Measurements from ENCODE around the gene HTD2.
"Not testable (repeated sequence)": the region's sequence is repeated elsewhere in the genome, so short reads cannot be mapped to it uniquely, and the experiment has no call there.

HTD2 gene

GRCh38 chr3:58305882-58306711, at the start of gene HTD2, which contains the start of gene RPP14:
HTD2 (plus strand) TSS chr3:58306520; CDS start chr3:58317614, 11,094 bp downstream.
RPP14 (plus strand) TSS chr3:58306245; CDS start chr3:58310330, 4,085 bp downstream.
- peak; percentile 99 for DNase-seq

GRCh38 chr3:58258392-58259055, 47.8 kb upstream of the HTD2 start:
- no peak for DNase-seq

GRCh38 chr3:58260261-58260731, 46.0 kb upstream of the HTD2 start:
- no peak for DNase-seq

GRCh38 chr3:58260733-58261132, 45.6 kb upstream of the HTD2 start:
- DNase-seq, result no peak

GRCh38 chr3:58261954-58262666, 44.2 kb upstream of the HTD2 start:
- DNase-seq, result no peak

GRCh38 chr3:58266577-58266976, 39.7 kb upstream of the HTD2 start:
- no peak for DNase-seq

GRCh38 chr3:58267543-58267942, 38.8 kb upstream of the HTD2 start:
- not testable (repeated sequence) for DNase-seq

- DNase-seq, result no peak
These were observed 37.0 kb upstream of the HTD2 start for GRCh38 chr3:58269356-58269755.

- DNase-seq, result no peak
These were observed 35.8 kb upstream of the HTD2 start for GRCh38 chr3:58270485-58270884.

- DNase-seq, result no peak
These were observed 34.3 kb upstream of the HTD2 start for GRCh38 chr3:58271901-58272501.

- no peak for DNase-seq
These were observed 33.4 kb upstream of the HTD2 start for GRCh38 chr3:58272891-58273290.

- not testable (repeated sequence) for DNase-seq
These were observed 33.0 kb upstream of the HTD2 start for GRCh38 chr3:58273362-58273761.

- no peak for DNase-seq
These were observed 32.2 kb upstream of the HTD2 start for GRCh38 chr3:58274027-58274614.

- no peak for DNase-seq
These were observed 25.3 kb upstream of the HTD2 start for GRCh38 chr3:58281069-58281468.

GRCh38 chr3:58285334-58285733, 21.0 kb upstream of the HTD2 start:
- no peak for DNase-seq

GRCh38 chr3:58287354-58287753, 19.0 kb upstream of the HTD2 start:
- DNase-seq, result no peak

GRCh38 chr3:58288011-58288728, 18.1 kb upstream of the HTD2 start:
- no peak for DNase-seq

- DNase-seq, result not testable (repeated sequence)
These were observed 17.2 kb upstream of the HTD2 start for GRCh38 chr3:58288964-58289613.

- DNase-seq, result not testable (repeated sequence)
These were observed 15.9 kb upstream of the HTD2 start for GRCh38 chr3:58290446-58290845.

- DNase-seq, result no peak
These were observed 14.5 kb upstream of the HTD2 start for GRCh38 chr3:58291671-58292338.

GRCh38 chr3:58292866-58293265, 13.5 kb upstream of the HTD2 start:
- DNase-seq, result no peak

Data from CD4-positive, alpha-beta T cell treated with Interleukin-17A for 4 hours (primary cell).